Transverse colon (tissue), 4 donors: ENCODE measurements around the gene MSL1. TPM values are rescaled to one million over a fixed set of nuclear protein-coding genes. Genes with fewer than 3 reads are reported as not detected.

Experiments used
- DNase-seq: peaks from one replicate; pipeline ENCODE4 v3.0.0-alpha.2; 2019
- H3K27ac ChIP-seq, 4 donors: fragments of 200-600 bp; sonication (generic); 2 replicates each; pipeline ENCODE4 v1.5.1; 2016 to 2018; ENCODE audit warnings: inconsistent platforms in 4 of 4
- H3K27me3 ChIP-seq: fragments of 200-600 bp; sonication (generic); 2 replicates; pipeline ENCODE4 v1.5.1; 2017; ENCODE audit warnings: inconsistent platforms
- H3K36me3 ChIP-seq, 4 donors: fragments of 200-600 bp; sonication (generic); 2 replicates each; pipeline ENCODE4 v1.5.1; 2017 to 2019; ENCODE audit warnings: inconsistent platforms in 4 of 4
- H3K4me1 ChIP-seq, 4 donors: fragments of 200-600 bp; sonication (generic); 2 replicates each; pipeline ENCODE4 v1.5.1; 2017 to 2020; ENCODE audit warnings: inconsistent platforms in 4 of 4
- H3K4me3 ChIP-seq, 4 donors: fragments of 200-600 bp; sonication (generic); 1 replicate in 1 of 4; 2 replicates in 3 of 4; pipeline versions ENCODE4 v1.5.1 to v1.6.1; 2017 to 2019; ENCODE audit warnings: inconsistent platforms in 4 of 4
- H3K9me3 ChIP-seq, 2 donors: fragments of 200-600 bp; sonication (generic); 2 replicates each; pipeline ENCODE4 v1.5.1; 2017 to 2019; ENCODE audit warnings: inconsistent platforms in 2 of 2
- EP300 ChIP-seq: sonication (generic); formaldehyde crosslinking; IDR thresholded peaks from one replicate; pipeline ENCODE4 v1.6.1; 2017; ENCODE audit warnings: antibody characterized with exemption, low read depth
- POLR2A ChIP-seq: fragments of 450-650 bp; IDR thresholded peaks from one replicate; pipeline ENCODE4 v1.6.1; 2016; ENCODE audit warnings: antibody characterized with exemption, mild to moderate bottlenecking, moderate library complexity
- POLR2AphosphoS5 ChIP-seq, 3 donors: sonication (generic); formaldehyde crosslinking; IDR thresholded peaks; one replicate each; pipeline ENCODE4 v1.6.1; 2016; ENCODE audit warnings: antibody characterized with exemption in 3 of 3
- WGBS, 2 donors: methylation state at CpG; one replicate each; pipeline ENCODE4 v1.1.5; 2018; ENCODE audit warnings: low coverage in 1 of 2; 5-methylcytosine and 5-hydroxymethylcytosine counted together
- in situ Hi-C, 4 donors: fragments of 200-750 bp; cut with MboI; loops; one replicate each; pipeline versions ENCODE4 v1.15.0 to v1.15.1; 2017; ENCODE audit warnings: low sequenced_read_pairs in 3 of 4, low pct_ligation_motif_present in 1 of 4, low pct_unique_long_range_greater_than_20kb in 1 of 4
- intact Hi-C: fragments of 100-400 bp; cut with DNase I; formaldehyde crosslinking; loops from one replicate; pipeline ENCODE4 v1.15.1; 2023; ENCODE audit warnings: low total_unique reads
- total RNA-seq, 4 donors: library from RNA; depleted of rRNA; stranded (reverse); fragments of >200 nt; gene quantifications; one replicate each; pipeline ENCODE4 v1.1.0, GENCODE V29; 2016
- TF ChIP-seq, protein P1 (sequence below), 5 experiments: fragments of 200-600 bp in 3 of 5; fragments of 450-650 bp in 2 of 5; sonication (generic) in 3 of 5; IDR thresholded peaks; 1 replicate in 2 of 5; 2 replicates in 3 of 5; pipeline ENCODE4 v1.5.1; 2016 to 2017; ENCODE audit warnings: antibody characterized with exemption in 5 of 5, inconsistent platforms in 3 of 5, mild to moderate bottlenecking in 2 of 5, moderate library complexity in 1 of 5

The MSL1 gene
- total RNA-seq, 4 donors from 2014 or later: 73.9 to 258 (median 90.6) TPM

DNA sequence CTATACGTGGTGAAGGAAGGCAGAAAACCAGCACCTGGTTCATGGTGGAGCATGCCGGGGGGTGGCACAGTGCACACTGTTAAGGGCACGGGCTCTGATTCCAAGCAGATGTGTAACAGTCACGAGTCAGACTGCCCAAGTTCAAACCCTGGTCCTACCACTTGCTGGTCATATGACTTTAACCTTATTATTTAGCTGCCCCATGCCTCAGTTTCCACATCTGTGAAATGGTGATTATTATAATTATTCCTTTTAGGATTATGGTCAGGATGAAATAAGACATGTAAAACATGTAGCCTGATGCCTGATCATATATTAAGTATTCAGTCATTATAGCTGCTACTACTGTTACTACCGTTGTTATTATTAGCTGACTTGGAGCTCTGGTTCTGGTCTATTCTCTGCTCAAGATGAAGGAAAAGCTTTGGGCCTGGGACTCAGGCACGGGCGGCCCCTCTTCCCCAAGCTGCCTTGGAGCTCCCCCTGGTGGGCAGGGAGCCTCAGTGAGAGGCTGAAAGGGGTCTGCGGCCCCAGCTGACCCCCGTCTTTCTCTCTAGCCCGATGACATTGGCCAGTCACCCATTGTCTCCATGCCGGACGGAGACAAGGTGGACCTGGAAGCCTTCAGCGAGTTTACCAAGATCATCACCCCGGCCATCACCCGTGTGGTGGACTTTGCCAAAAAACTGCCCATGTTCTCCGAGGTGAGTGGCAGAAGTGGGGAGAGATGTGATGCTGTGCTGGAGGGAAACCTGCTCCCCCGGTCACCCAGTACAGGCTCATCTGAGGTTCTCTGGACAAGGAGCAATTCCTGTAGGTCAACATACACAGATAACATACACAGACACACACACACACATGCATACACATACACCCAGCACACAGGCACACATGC is 35.4 kb upstream of the MSL1 start:
- 65 to 81% methylated on average over 4 to 16 of the region's 17 CpGs for WGBS, 2 donors
- intact Hi-C loops: no loop called here
- no peak overlapping the region for H3K4me3 ChIP-seq
- peaks cover 0 to 42% (median 17%) of the 10 kb centered on the region in 4 donors for H3K36me3 ChIP-seq
- peak; percentile 69 for DNase-seq
- H3K4me1 ChIP-seq: peaks cover 0 to 20% (median 12%) of the 10 kb centered on the region in 4 donors
- in situ Hi-C loops: no loop called here
- H3K9me3 ChIP-seq: no peaks in the 10 kb centered on the region
- no peaks in the 10 kb centered on the region for H3K27me3 ChIP-seq
- no peak for TF ChIP-seq POLR2A
- TF ChIP-seq, protein P1, sequence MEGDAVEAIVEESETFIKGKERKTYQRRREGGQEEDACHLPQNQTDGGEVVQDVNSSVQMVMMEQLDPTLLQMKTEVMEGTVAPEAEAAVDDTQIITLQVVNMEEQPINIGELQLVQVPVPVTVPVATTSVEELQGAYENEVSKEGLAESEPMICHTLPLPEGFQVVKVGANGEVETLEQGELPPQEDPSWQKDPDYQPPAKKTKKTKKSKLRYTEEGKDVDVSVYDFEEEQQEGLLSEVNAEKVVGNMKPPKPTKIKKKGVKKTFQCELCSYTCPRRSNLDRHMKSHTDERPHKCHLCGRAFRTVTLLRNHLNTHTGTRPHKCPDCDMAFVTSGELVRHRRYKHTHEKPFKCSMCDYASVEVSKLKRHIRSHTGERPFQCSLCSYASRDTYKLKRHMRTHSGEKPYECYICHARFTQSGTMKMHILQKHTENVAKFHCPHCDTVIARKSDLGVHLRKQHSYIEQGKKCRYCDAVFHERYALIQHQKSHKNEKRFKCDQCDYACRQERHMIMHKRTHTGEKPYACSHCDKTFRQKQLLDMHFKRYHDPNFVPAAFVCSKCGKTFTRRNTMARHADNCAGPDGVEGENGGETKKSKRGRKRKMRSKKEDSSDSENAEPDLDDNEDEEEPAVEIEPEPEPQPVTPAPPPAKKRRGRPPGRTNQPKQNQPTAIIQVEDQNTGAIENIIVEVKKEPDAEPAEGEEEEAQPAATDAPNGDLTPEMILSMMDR (IDR thresholded peaks at IDR 0.05): peak; percentile 77 to 87 (median 85)
- no peak for TF ChIP-seq POLR2AphosphoS5 (IDR thresholded peaks at IDR 0.05)
- no peak for TF ChIP-seq EP300
- H3K27ac ChIP-seq: peak overlapping the region in 2 of 4 donors; percentile 22 to 56

DNA sequence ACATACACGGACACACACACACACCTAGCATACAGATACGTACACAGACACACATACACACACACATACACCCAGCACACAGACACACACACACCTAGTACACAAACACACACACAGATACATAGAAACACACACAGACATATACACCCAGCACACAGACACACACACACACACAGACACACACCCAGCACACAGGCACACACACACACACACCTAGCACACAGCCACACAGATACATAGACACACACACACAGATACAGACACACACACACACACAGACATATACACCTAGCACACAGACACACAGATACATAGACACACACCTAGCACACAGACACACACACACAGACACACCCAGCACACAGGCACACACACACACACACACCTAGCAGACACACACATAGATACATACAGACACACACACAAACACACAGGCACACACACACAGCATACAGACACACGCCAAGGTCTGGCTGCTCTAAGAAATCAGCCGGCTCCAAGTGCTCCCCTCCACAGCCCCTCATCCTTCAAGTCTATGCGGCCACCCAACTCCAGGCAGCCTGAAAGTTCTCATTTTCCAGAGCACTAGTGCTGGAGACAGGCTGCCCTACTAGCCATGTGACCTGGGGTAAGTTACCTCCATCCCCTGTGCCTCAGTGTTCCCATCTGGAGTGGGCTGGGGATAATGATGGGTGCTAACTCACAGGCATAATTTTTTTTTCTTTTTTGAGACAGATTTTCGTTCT is 34.5 kb upstream of the MSL1 start:
- peaks cover 0 to 27% (median 19%) of the 10 kb centered on the region in 4 donors for H3K4me1 ChIP-seq
- in situ Hi-C loops (no loop called here), intact Hi-C loops (no loop called here)

DNA sequence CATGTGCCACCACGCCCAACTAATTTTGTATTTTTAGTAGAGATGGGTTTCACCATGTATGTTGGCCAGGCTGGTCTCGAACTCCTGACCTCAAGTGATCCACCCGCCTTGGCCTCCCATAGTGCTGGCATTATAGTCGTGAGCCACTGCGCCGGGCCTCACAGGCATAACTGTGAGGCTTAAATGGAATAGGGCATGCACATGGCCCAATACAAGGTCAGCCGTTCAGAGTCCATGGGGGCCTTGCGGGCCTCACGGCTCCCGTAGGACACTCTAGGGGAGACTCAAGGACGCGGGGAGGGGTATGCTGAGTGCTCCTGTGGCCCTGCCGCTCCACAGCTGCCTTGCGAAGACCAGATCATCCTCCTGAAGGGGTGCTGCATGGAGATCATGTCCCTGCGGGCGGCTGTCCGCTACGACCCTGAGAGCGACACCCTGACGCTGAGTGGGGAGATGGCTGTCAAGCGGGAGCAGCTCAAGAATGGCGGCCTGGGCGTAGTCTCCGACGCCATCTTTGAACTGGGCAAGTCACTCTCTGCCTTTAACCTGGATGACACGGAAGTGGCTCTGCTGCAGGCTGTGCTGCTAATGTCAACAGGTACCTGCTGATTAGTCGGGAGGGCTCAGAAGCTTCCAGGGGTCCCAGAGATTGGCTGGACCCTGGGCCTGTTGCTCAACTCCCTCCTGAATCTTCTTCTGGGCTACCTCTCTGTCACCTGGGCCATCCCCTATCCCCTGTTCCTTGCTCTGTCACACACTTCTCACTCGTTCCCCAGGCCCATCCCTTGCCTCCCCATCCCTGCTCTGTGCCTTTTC is 33.7 kb upstream of the MSL1 start:
- TF ChIP-seq EP300: no peak
- TF ChIP-seq POLR2AphosphoS5 (IDR thresholded peaks at IDR 0.05): no peak
- TF ChIP-seq, protein P1 (IDR thresholded peaks at IDR 0.05): no peak
- no peak for TF ChIP-seq POLR2A
- Histone ChIP-seq H3K27me3 (no peaks in the 10 kb centered on the region), H3K9me3 (no peaks in the 10 kb centered on the region), H3K36me3 (peaks cover 0 to 49% (median 17%) of the 10 kb centered on the region in 4 donors), H3K4me1 (peaks cover 7 to 36% (median 24%) of the 10 kb centered on the region in 4 donors), H3K4me3 (no peak overlapping the region), H3K27ac (peak overlapping the region in 2 of 4 donors; percentile 93 to 99)
- DNase-seq: no peak
- WGBS, 2 donors: 86 to 90% methylated on average over 2 to 28 of the region's 28 CpGs
- in situ Hi-C loops: no loop called here
- intact Hi-C loops: no loop called here

More for the DNA sequence above, 34.5 kb upstream of the MSL1 start:
- Histone ChIP-seq H3K36me3 (peaks cover 0 to 42% (median 17%) of the 10 kb centered on the region in 4 donors), H3K27ac (peak overlapping the region in 1 of 4 donors; percentile 56), H3K9me3 (no peaks in the 10 kb centered on the region), H3K4me3 (no peak overlapping the region), H3K27me3 (no peaks in the 10 kb centered on the region)
- DNase-seq: no peak
- no peak for TF ChIP-seq POLR2AphosphoS5 (IDR thresholded peaks at IDR 0.05)
- TF ChIP-seq POLR2A: no peak
- no peak for TF ChIP-seq EP300
- TF ChIP-seq, protein P1 (IDR thresholded peaks at IDR 0.05): no peak
- 71 to 76% methylated on average over 1 to 6 of the region's 6 CpGs for WGBS, 2 donors
